ENCODE results near the gene TMEM208.
A peak's percentile ranks its signal among the peaks of the same experiment; 100 is the strongest.

The TMEM208 gene

GRCh38 chr16:67209565-67209964 lies 17.4 kb upstream of the TMEM208 start:
- no peaks in the 10 kb centered on the region; the same call in 1 of the 2 replicates for H3K36me3 ChIP-seq (replicated peaks)
- no peak overlapping the region for H3K4me3 ChIP-seq
- in situ Hi-C loops (cut with MboI; ENCODE audit: low sequenced_read_pairs), result no loop called here
- H3K4me1 ChIP-seq, result no peaks in the 10 kb centered on the region
- no peaks in the 10 kb centered on the region for H3K27me3 ChIP-seq (ENCODE audit: low read depth)
- no peak for DNase-seq (ENCODE audit: low spot score in 2 of 2)
- H3K9me3 ChIP-seq, result no peaks in the 10 kb centered on the region

GRCh38 chr16:67210069-67210937 lies 16.6 kb upstream of the TMEM208 start:
- Histone ChIP-seq H3K36me3 (replicated peaks) (no peaks in the 10 kb centered on the region; the same call in 1 of the 2 replicates), H3K4me1 (no peaks in the 10 kb centered on the region), H3K4me3 (no peak overlapping the region), H3K9me3 (no peaks in the 10 kb centered on the region), H3K27me3 (ENCODE audit: low read depth) (no peaks in the 10 kb centered on the region)
- DNase-seq (ENCODE audit: low spot score in 2 of 2), result no peak
- in situ Hi-C loops (cut with MboI; ENCODE audit: low sequenced_read_pairs), result no loop called here

GRCh38 chr16:67211674-67212073 lies 15.3 kb upstream of the TMEM208 start:
- in situ Hi-C loops (cut with MboI; ENCODE audit: low sequenced_read_pairs), result no loop called here
- Histone ChIP-seq H3K36me3 (replicated peaks) (no peaks in the 10 kb centered on the region; the same call in 1 of the 2 replicates), H3K4me3 (no peak overlapping the region), H3K4me1 (no peaks in the 10 kb centered on the region), H3K9me3 (no peaks in the 10 kb centered on the region), H3K27me3 (ENCODE audit: low read depth) (no peaks in the 10 kb centered on the region)
- DNase-seq (ENCODE audit: low spot score in 2 of 2), result no peak

- Histone ChIP-seq H3K36me3 (replicated peaks) (no peaks in the 10 kb centered on the region), H3K27me3 (ENCODE audit: low read depth) (no peaks in the 10 kb centered on the region), H3K9me3 (no peaks in the 10 kb centered on the region), H3K4me1 (no peaks in the 10 kb centered on the region), H3K4me3 (no peak overlapping the region)
- no peak for DNase-seq (ENCODE audit: low spot score in 2 of 2)
- in situ Hi-C loops (cut with MboI; ENCODE audit: low sequenced_read_pairs), result no loop called here
These were observed 14.2 kb upstream of the TMEM208 start for GRCh38 chr16:67212766-67213165.

GRCh38 chr16:67213197-67214019 lies 13.5 kb upstream of the TMEM208 start:
- H3K36me3 ChIP-seq (replicated peaks), result no peaks in the 10 kb centered on the region
- no peaks in the 10 kb centered on the region for H3K27me3 ChIP-seq (ENCODE audit: low read depth)
- in situ Hi-C loops (cut with MboI; ENCODE audit: low sequenced_read_pairs), result no loop called here
- H3K4me1 ChIP-seq, result no peaks in the 10 kb centered on the region
- no peaks in the 10 kb centered on the region for H3K9me3 ChIP-seq
- H3K4me3 ChIP-seq, result no peak overlapping the region
- DNase-seq (ENCODE audit: low spot score in 2 of 2), result no peak

GRCh38 chr16:67215706-67216105 lies 11.2 kb upstream of the TMEM208 start:
- no peak for DNase-seq (ENCODE audit: low spot score in 2 of 2)
- Histone ChIP-seq H3K4me1 (no peaks in the 10 kb centered on the region), H3K9me3 (no peaks in the 10 kb centered on the region; the same call in 1 of the 2 replicates), H3K27me3 (ENCODE audit: low read depth) (no peaks in the 10 kb centered on the region), H3K4me3 (no peak overlapping the region), H3K36me3 (replicated peaks) (no peaks in the 10 kb centered on the region)
- in situ Hi-C loops (cut with MboI; ENCODE audit: low sequenced_read_pairs), result no loop called here

- no peak for DNase-seq (ENCODE audit: low spot score in 2 of 2)
- Histone ChIP-seq H3K36me3 (replicated peaks) (no peaks in the 10 kb centered on the region), H3K4me1 (no peaks in the 10 kb centered on the region), H3K4me3 (no peak overlapping the region), H3K9me3 (no peaks in the 10 kb centered on the region; the same call in 1 of the 2 replicates), H3K27me3 (ENCODE audit: low read depth) (no peaks in the 10 kb centered on the region)
- in situ Hi-C loops (cut with MboI; ENCODE audit: low sequenced_read_pairs), result no loop called here
These were observed 10.1 kb upstream of the TMEM208 start for GRCh38 chr16:67216612-67217490.

GRCh38 chr16:67223992-67224391 lies 2.9 kb upstream of the TMEM208 start:
- no peak overlapping the region for H3K4me3 ChIP-seq
- H3K4me1 ChIP-seq, result peaks cover 5% of the 10 kb centered on the region
- in situ Hi-C loops (cut with MboI; ENCODE audit: low sequenced_read_pairs), result no loop called here

GRCh38 chr16:67226295-67226803 lies 581 bp upstream of the TMEM208 start:
- Histone ChIP-seq H3K36me3 (replicated peaks) (peaks cover 31% of the 10 kb centered on the region), H3K4me3 (peak overlapping the region; percentile 94), H3K27me3 (ENCODE audit: low read depth) (no peaks in the 10 kb centered on the region), H3K4me1 (peaks cover 5% of the 10 kb centered on the region), H3K9me3 (peaks cover 2% of the 10 kb centered on the region; the same call in 1 of the 2 replicates)
- in situ Hi-C loops (cut with MboI; ENCODE audit: low sequenced_read_pairs), result no loop called here
- no peak for DNase-seq (ENCODE audit: low spot score in 2 of 2)

More at GRCh38 chr16:67223992-67224391, 2.9 kb upstream of the TMEM208 start:
- no peak for DNase-seq (ENCODE audit: low spot score in 2 of 2)
- H3K27me3 ChIP-seq (ENCODE audit: low read depth), result no peaks in the 10 kb centered on the region
- peaks cover 2% of the 10 kb centered on the region; the same call in 1 of the 2 replicates for H3K9me3 ChIP-seq
- H3K36me3 ChIP-seq (replicated peaks), result peaks cover 10% of the 10 kb centered on the region

- in situ Hi-C loops (cut with MboI; ENCODE audit: low sequenced_read_pairs), result no loop called here
- H3K9me3 ChIP-seq, result peaks cover 2% of the 10 kb centered on the region; the same call in 1 of the 2 replicates
- no peaks in the 10 kb centered on the region for H3K27me3 ChIP-seq (ENCODE audit: low read depth)
- H3K4me3 ChIP-seq, result peak overlapping the region; percentile 94
- peaks cover 5% of the 10 kb centered on the region for H3K4me1 ChIP-seq
- peaks cover 37% of the 10 kb centered on the region for H3K36me3 ChIP-seq (replicated peaks)
- no peak for DNase-seq (ENCODE audit: low spot score in 2 of 2)
These were observed 614 bp downstream of the TMEM208 start for GRCh38 chr16:67227567-67227921.

GRCh38 chr16:67228034-67228785 lies 1.3 kb downstream of the TMEM208 start:
- Histone ChIP-seq H3K9me3 (peaks cover 2% of the 10 kb centered on the region; the same call in 1 of the 2 replicates), H3K4me3 (peak overlapping the region; percentile 94), H3K36me3 (replicated peaks) (peaks cover 38% of the 10 kb centered on the region), H3K27me3 (ENCODE audit: low read depth) (no peaks in the 10 kb centered on the region), H3K4me1 (peaks cover 5% of the 10 kb centered on the region)
- in situ Hi-C loops (cut with MboI; ENCODE audit: low sequenced_read_pairs), result no loop called here
- DNase-seq (ENCODE audit: low spot score in 2 of 2), result no peak

- H3K27me3 ChIP-seq (ENCODE audit: low read depth), result no peaks in the 10 kb centered on the region
- H3K4me1 ChIP-seq, result peaks cover 5% of the 10 kb centered on the region
- H3K4me3 ChIP-seq, result no peak overlapping the region
- H3K36me3 ChIP-seq (replicated peaks), result peaks cover 42% of the 10 kb centered on the region
- H3K9me3 ChIP-seq, result peaks cover 2% of the 10 kb centered on the region; the same call in 1 of the 2 replicates
- DNase-seq (ENCODE audit: low spot score in 2 of 2), result no peak
- in situ Hi-C loops (cut with MboI; ENCODE audit: low sequenced_read_pairs), result no loop called here
These were observed 2.0 kb downstream of the TMEM208 start for GRCh38 chr16:67228905-67229304.
